H1 (cell line): ENCODE measurements around the gene BCHE. TPM values are rescaled to one million over a fixed set of nuclear protein-coding genes. Genes with fewer than 3 reads are reported as not detected.

Experiments
- CTCF ChIA-PET: fragments of 300-600 bp; sonication (Branson Sonifier 250); formaldehyde crosslinking; loops from one replicate; lab custom pipeline; 2021; ENCODE audit not compliant: partially characterized antibody; lab: Charles Lee
- POLR2A ChIA-PET: fragments of 300-600 bp; sonication (Branson Sonifier 250); formaldehyde crosslinking; loops from one replicate; lab custom pipeline; 2021; ENCODE audit warnings: inconsistent platforms; ENCODE audit not compliant: partially characterized antibody; lab: Charles Lee
- DNase-seq, 2 experiments: peaks; one replicate each; pipeline versions ENCODE4 v3.0.0 to v3.0.0-alpha.2; 2010 to 2022; ENCODE audit warnings: low spot score in 2 of 2, low read depth in 1 of 2, mixed read lengths in 1 of 2
- FAIRE-seq: peaks from 2 replicates; lab custom pipeline; 2011; peaks lifted over from hg19 to GRCh38; lab: Jason Lieb, UNC
- H2AFZ ChIP-seq: 2 replicates; pipeline ENCODE4 v1.8.1; 2012; ENCODE audit warnings: low read length, inconsistent platforms
- H2AK5ac ChIP-seq: 2 replicates; pipeline ENCODE4 v1.6.1; 2013; ENCODE audit warnings: low read depth, low read length
- H2BK120ac ChIP-seq: replicated peaks from 2 replicates; pipeline ENCODE3; 2013; ENCODE audit warnings: low read depth, low read length, inconsistent platforms
- H2BK12ac ChIP-seq: 2 replicates; pipeline ENCODE4 v1.6.1; 2013; ENCODE audit warnings: low read depth, low read length
- H2BK15ac ChIP-seq: 2 replicates; pipeline ENCODE4 v1.6.1; 2013; ENCODE audit warnings: low read length
- H2BK20ac ChIP-seq: 2 replicates; pipeline ENCODE4 v1.6.1; 2013; ENCODE audit warnings: low read length
- H2BK5ac ChIP-seq: 2 replicates; pipeline ENCODE4 v1.6.1; 2013; ENCODE audit warnings: low read depth, low read length
- H3K14ac ChIP-seq: 2 replicates; pipeline ENCODE4 v1.6.1; 2013; ENCODE audit warnings: inconsistent platforms; ENCODE audit not compliant: insufficient read length
- H3K18ac ChIP-seq: 2 replicates; pipeline ENCODE4 v1.6.1; 2013; ENCODE audit warnings: low read length; ENCODE audit errors: extremely low read depth
- H3K23ac ChIP-seq: 2 replicates; pipeline ENCODE4 v1.6.1; 2013; ENCODE audit warnings: inconsistent platforms; ENCODE audit not compliant: insufficient read length
- H3K23me2 ChIP-seq: 2 replicates; pipeline ENCODE4 v1.6.1; 2013; ENCODE audit warnings: low read depth, low read length
- H3K27ac ChIP-seq: 2 replicates; pipeline ENCODE4 v1.6.1; 2011; ENCODE audit warnings: low read depth, low read length, inconsistent platforms
- H3K27me3 ChIP-seq, 4 experiments: replicated peaks in 1 of 4; 1 replicate in 1 of 4; 2 replicates in 3 of 4; pipeline versions ENCODE4 v1.6.1 to v1.8.1; 2011 to 2013; ENCODE audit warnings: low read length in 3 of 4, mild to moderate bottlenecking in 3 of 4, inconsistent platforms in 2 of 4, mixed read lengths in 2 of 4, moderate library complexity in 1 of 4; ENCODE audit not compliant: control insufficient read depth in 3 of 4, insufficient read depth in 3 of 4; ENCODE audit errors: extremely low read depth in 1 of 4
- H3K36me3 ChIP-seq, 4 experiments: 2 replicates each; pipeline versions ENCODE4 v1.6.1 to v1.8.1; 2011 to 2013; ENCODE audit warnings: mild to moderate bottlenecking in 4 of 4, low read length in 3 of 4, moderate library complexity in 2 of 4, control low read depth in 1 of 4, inconsistent platforms in 1 of 4; ENCODE audit not compliant: insufficient read depth in 4 of 4, control insufficient read depth in 2 of 4
- H3K4ac ChIP-seq: replicated peaks from 2 replicates; pipeline ENCODE3; 2013; ENCODE audit warnings: low read length, low read depth, mixed read lengths, inconsistent platforms; ENCODE audit not compliant: insufficient read length
- H3K4me1 ChIP-seq, 4 experiments: replicated peaks in 1 of 4; 1 replicate in 1 of 4; 2 replicates in 3 of 4; pipeline versions ENCODE4 v1.6.1 to v1.8.1; 2011 to 2013; ENCODE audit warnings: low read length in 3 of 4, inconsistent platforms in 2 of 4, mixed read lengths in 1 of 4; ENCODE audit not compliant: insufficient read depth in 4 of 4, control insufficient read depth in 3 of 4
- H3K4me2 ChIP-seq, 2 experiments: 2 replicates each; pipeline versions ENCODE4 v1.6.1 to v1.8.1; 2011 to 2013; ENCODE audit warnings: low read depth in 2 of 2, low read length in 2 of 2, control low read depth in 1 of 2, inconsistent platforms in 1 of 2, mild to moderate bottlenecking in 1 of 2; ENCODE audit not compliant: insufficient read depth in 1 of 2
- H3K4me3 ChIP-seq, 4 experiments: fragments of 200-600, 300-600 bp in 1 of 4; sonication (generic), shearing (Covaris generic), sonication (Bioruptor Twin) in 1 of 4; 2 replicates each; pipeline versions ENCODE4 v1.5.1 to v1.8.1; 2011 to 2016; ENCODE audit warnings: low read length in 4 of 4, low read depth in 3 of 4, control low read depth in 2 of 4, inconsistent platforms in 2 of 4, mild to moderate bottlenecking in 2 of 4, mixed read lengths in 1 of 4, moderate library complexity in 1 of 4; ENCODE audit not compliant: insufficient read depth in 2 of 4; ENCODE audit errors: extremely low read depth in 1 of 4
- H3K56ac ChIP-seq: replicated peaks from 2 replicates; pipeline ENCODE3; 2013; ENCODE audit warnings: low read depth, mild to moderate bottlenecking, mixed read lengths, low read length, inconsistent platforms; ENCODE audit not compliant: insufficient read length
- H3K79me1 ChIP-seq: 2 replicates; pipeline ENCODE4 v1.6.1; 2013; ENCODE audit warnings: low read depth, low read length, control low read depth
- H3K79me2 ChIP-seq, 2 experiments: 2 replicates each; pipeline versions ENCODE4 v1.6.1 to v1.8.1; 2012 to 2013; ENCODE audit warnings: low read length in 2 of 2, mild to moderate bottlenecking in 2 of 2, inconsistent platforms in 1 of 2; ENCODE audit not compliant: insufficient read depth in 2 of 2, control insufficient read depth in 1 of 2
- H3K9ac ChIP-seq, 4 experiments: replicated peaks in 1 of 4; 1 replicate in 1 of 4; 2 replicates in 3 of 4; pipeline versions ENCODE4 v1.6.1 to v1.8.1; 2011 to 2013; ENCODE audit warnings: low read depth in 3 of 4, low read length in 3 of 4, control low read depth in 2 of 4, mild to moderate bottlenecking in 2 of 4, moderate library complexity in 2 of 4, inconsistent platforms in 1 of 4; ENCODE audit errors: extremely low read depth in 1 of 4
- H3K9me3 ChIP-seq, 2 experiments: 2 replicates each; pipeline versions ENCODE4 v1.6.1 to v1.8.1; 2012 to 2013; ENCODE audit warnings: mild to moderate bottlenecking in 2 of 2, moderate library complexity in 2 of 2, control low read depth in 1 of 2, inconsistent platforms in 1 of 2, low read depth in 1 of 2, low read length in 1 of 2, mixed read lengths in 1 of 2; ENCODE audit not compliant: insufficient read depth in 2 of 2
- H4K20me1 ChIP-seq, 2 experiments: replicated peaks in 1 of 2; 2 replicates each; pipeline versions ENCODE3 to v1.8.1; 2011 to 2013; ENCODE audit warnings: inconsistent platforms in 2 of 2, low read length in 2 of 2, mild to moderate bottlenecking in 1 of 2; ENCODE audit not compliant: insufficient read depth in 2 of 2, control insufficient read depth in 1 of 2
- H4K5ac ChIP-seq: 2 replicates; pipeline ENCODE4 v1.6.1; 2013; ENCODE audit warnings: low read length, low read depth, mixed read lengths, inconsistent platforms; ENCODE audit not compliant: insufficient read length
- H4K8ac ChIP-seq: 2 replicates; pipeline ENCODE4 v1.8.0; 2013; ENCODE audit warnings: mild to moderate bottlenecking, moderate library complexity, low read length, inconsistent platforms; ENCODE audit not compliant: insufficient read depth; ENCODE audit errors: extremely low read depth
- H4K91ac ChIP-seq: replicated peaks from 2 replicates; pipeline ENCODE3; 2013; ENCODE audit warnings: low read length, mixed read lengths, inconsistent platforms; ENCODE audit not compliant: insufficient read length
- CREB1 ChIP-seq: IDR thresholded peaks from 2 replicates; pipeline ENCODE4 v1.6.1; 2012; ENCODE audit warnings: inconsistent platforms
- E2F6 ChIP-seq: IDR thresholded peaks from 2 replicates; pipeline ENCODE4 v1.6.1; 2012; ENCODE audit warnings: inconsistent platforms
- HDAC2 ChIP-seq, 2 experiments: fragments of 300-600 bp in 1 of 2; sonication (generic) in 1 of 2; IDR thresholded peaks; 2 replicates each; pipeline ENCODE4 v1.6.1; 2011 to 2012; ENCODE audit warnings: low read depth in 2 of 2, low read length in 2 of 2, mild to moderate bottlenecking in 2 of 2, moderate library complexity in 2 of 2, borderline replicate concordance in 1 of 2, inconsistent platforms in 1 of 2
- HDAC6 ChIP-seq: IDR thresholded peaks from one replicate; pipeline ENCODE4 v1.7.1; 2012; ENCODE audit warnings: low read depth, mild to moderate bottlenecking, inconsistent platforms, low read length, moderate library complexity
- KDM4A ChIP-seq: IDR thresholded peaks from one replicate; pipeline ENCODE4 v1.7.1; 2012; ENCODE audit warnings: low read depth, mild to moderate bottlenecking, moderate library complexity, low read length, inconsistent platforms; ENCODE audit not compliant: severe bottlenecking
- PHF8 ChIP-seq: fragments of 200-600 bp; sonication (generic); conservative IDR thresholded peaks from 2 replicates; pipeline ENCODE4 v1.7.1; 2012; ENCODE audit warnings: low read depth, mild to moderate bottlenecking, inconsistent platforms, low read length, moderate library complexity
- TEAD4 ChIP-seq: IDR thresholded peaks from 2 replicates; pipeline ENCODE4 v1.6.1; 2012; ENCODE audit warnings: low read depth, low read length, inconsistent platforms, mixed read lengths
- WGBS, 2 experiments: shearing (Covaris generic) in 1 of 2; methylation state at CpG; one replicate each; pipeline versions ENCODE4 v1.1.6 to v1.1.7; 2013 to 2015; ENCODE audit warnings: low lambda C conversion rate in 2 of 2, mixed read lengths in 2 of 2, inconsistent platforms in 1 of 2, low coverage in 1 of 2, missing lambda C conversion rate in 1 of 2; ENCODE audit not compliant: insufficient replicate concordance in 2 of 2, insufficient coverage in 1 of 2, insufficient read length in 1 of 2; ENCODE audit errors: extremely low coverage in 1 of 2, missing lambda C conversion rate in 1 of 2; 5-methylcytosine and 5-hydroxymethylcytosine counted together
- polyA plus RNA-seq, 7 experiments: library from polyadenylated mRNA; depleted of rRNA in 3 of 7; stranded (reverse) in 5 of 7; unstranded in 2 of 7; fragments of >200 nt in 5 of 7; fragments of 200-250 nt in 2 of 7; gene quantifications; 1 replicate in 5 of 7; 2 replicates in 1 of 7; 4 replicates in 1 of 7; pipeline versions ENCODE4 v1.2.1 to v1.2.3, GENCODE V29; 2011 to 2013; ENCODE audit warnings: missing spikeins in 2 of 7, mixed read lengths in 2 of 7
- total RNA-seq: library from RNA; stranded (reverse); fragmentation: NEBNext Ultra II Directional; extraction: Animal tissue kit (Norgen Biotek cat#: 25700); gene quantifications from 2 replicates; pipeline ENCODE4 v1.2.1, GENCODE V29; 2021

The BCHE gene
- total and polyA plus RNA-seq, 2 of the 8 experiments (the other 6 are each of a cell fraction or from before 2014, with no cell fraction given) = 0.56 to 1.9 TPM

- no peak for DNase-seq
Measured at GRCh38 chr3:165837801-165838200, 578 bp upstream of the BCHE start.

More at GRCh38 chr3:165837801-165838200, 578 bp upstream of the BCHE start:
- no peaks in the 10 kb centered on the region for H3K27me3 ChIP-seq
- no peak overlapping the region for H4K91ac ChIP-seq
- no peak overlapping the region for H3K18ac ChIP-seq
- no peak overlapping the region for H2AFZ ChIP-seq
- no peak overlapping the region for H2AK5ac ChIP-seq
- TF ChIP-seq TEAD4 (no peak), CREB1 (no peak), E2F6 (no peak), HDAC2 (IDR thresholded peaks at IDR 0.05; ENCODE audit: borderline replicate concordance in 1 of 2, low read depth in 2 of 2, low read length in 2 of 2) (no peak), PHF8 (no peak), KDM4A (no peak), HDAC6 (no peak)
- H2BK5ac ChIP-seq = no peak overlapping the region
- H3K4me2 ChIP-seq = no peak overlapping the region; a peak in 1 of 4 replicates
- POLR2A ChIA-PET = no interaction called here
- H3K9ac ChIP-seq = no peak overlapping the region
- no peak overlapping the region for H2BK20ac ChIP-seq
- H3K36me3 ChIP-seq = no peaks in the 10 kb centered on the region
- H3K79me1 ChIP-seq = no peaks in the 10 kb centered on the region
- no peak overlapping the region for H3K23ac ChIP-seq
- no peak overlapping the region for H2BK12ac ChIP-seq
- FAIRE-seq = no peak
- H3K14ac ChIP-seq = no peak overlapping the region
- H4K20me1 ChIP-seq = no peaks in the 10 kb centered on the region
- no peak overlapping the region for H2BK15ac ChIP-seq
- H3K23me2 ChIP-seq = no peaks in the 10 kb centered on the region
- H3K9me3 ChIP-seq = no peaks in the 10 kb centered on the region
- no peak overlapping the region for H3K56ac ChIP-seq
- WGBS, 2 experiments = 91% methylated on average over 1 of the region's 1 CpG; no CpG with 5 or more reads in 1 of the 2 experiments
- H3K79me2 ChIP-seq = no peaks in the 10 kb centered on the region
- no peak overlapping the region for H2BK120ac ChIP-seq
- CTCF ChIA-PET = no interaction called here
- H3K4ac ChIP-seq = no peak overlapping the region
- H3K27ac ChIP-seq = no peak overlapping the region
- H3K4me3 ChIP-seq = no peak overlapping the region
- H4K8ac ChIP-seq = no peak overlapping the region
- peaks cover 0 to 4% (median 0%) of the 10 kb centered on the region in 4 experiments; a peak in 2 of 7 replicates for H3K4me1 ChIP-seq
- H4K5ac ChIP-seq = no peak overlapping the region
